HG03442 (cell line): ENCODE measurements around the gene FLII.
"Not testable (repeated sequence)": the region's sequence is repeated elsewhere in the genome, so short reads cannot be mapped to it uniquely, and the experiment has no call there.

Experiments
- ATAC-seq: cut with Tn5 transposase; IDR thresholded peaks from one replicate; pipeline ENCODE4 v1.9.1; 2021; ENCODE audit warnings: mild to moderate bottlenecking, moderate library complexity; ENCODE audit not compliant: unreplicated experiment

The FLII gene

DNA sequence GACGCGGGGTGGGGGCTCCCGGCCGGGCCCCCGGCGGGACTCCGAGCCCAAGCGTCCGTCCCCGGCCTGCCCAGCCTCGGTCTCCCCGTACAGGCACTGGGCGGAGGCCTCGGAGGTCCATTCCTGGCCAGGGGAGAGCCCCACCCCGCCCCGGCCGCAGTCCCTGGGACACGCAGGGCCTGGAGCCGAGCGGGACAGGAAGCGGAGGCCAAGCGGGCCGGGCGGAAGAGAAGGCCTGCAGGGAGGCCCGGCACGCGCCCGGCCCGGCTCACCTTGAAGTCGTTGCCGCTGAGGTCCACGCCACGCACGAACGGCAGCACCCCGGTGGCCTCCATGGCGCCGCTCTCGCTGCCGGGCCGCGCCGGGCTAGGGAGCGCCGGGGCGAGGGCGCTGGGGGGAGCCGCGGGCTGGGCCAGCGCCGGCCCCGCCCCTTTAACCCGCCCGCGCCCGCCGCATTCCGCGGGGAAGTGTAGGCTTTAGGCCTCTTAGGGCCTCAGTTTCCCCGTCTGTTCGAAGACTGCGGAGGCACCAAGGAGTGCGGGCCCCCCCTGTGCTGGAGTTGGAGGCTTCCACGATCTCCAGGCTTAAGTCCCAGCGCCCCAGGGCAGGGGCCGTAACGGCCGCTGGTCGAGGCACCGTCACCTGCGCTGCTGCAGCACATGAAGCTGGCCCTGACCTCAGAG lies at the start of gene FLII:
Gene FLII (minus strand): TSS at position 383 of the 683 bp plus-strand sequence. CDS start 48 bp downstream, at position 335.
- peak; percentile 26 for ATAC-seq

DNA sequence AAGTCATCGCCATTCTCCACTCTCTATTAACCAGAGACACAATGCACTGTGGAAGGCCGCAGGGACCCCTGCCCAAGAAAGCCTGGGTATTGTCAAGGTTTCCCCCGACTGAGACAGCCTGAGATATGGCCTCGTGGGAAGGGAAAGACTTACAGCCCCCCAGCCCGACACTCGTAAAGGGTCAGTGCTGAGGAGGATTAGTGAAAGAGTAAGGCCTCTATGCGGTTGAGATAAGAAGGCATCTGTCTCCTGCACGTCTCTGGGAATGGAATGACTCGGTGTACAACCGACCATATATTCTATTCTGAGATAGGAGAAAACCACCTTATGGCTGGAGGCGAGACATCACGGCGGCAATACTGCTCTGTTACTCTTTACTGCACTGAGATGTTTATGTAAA lies 44.7 kb upstream of the FLII start:
- ATAC-seq, result not testable (repeated sequence)

DNA sequence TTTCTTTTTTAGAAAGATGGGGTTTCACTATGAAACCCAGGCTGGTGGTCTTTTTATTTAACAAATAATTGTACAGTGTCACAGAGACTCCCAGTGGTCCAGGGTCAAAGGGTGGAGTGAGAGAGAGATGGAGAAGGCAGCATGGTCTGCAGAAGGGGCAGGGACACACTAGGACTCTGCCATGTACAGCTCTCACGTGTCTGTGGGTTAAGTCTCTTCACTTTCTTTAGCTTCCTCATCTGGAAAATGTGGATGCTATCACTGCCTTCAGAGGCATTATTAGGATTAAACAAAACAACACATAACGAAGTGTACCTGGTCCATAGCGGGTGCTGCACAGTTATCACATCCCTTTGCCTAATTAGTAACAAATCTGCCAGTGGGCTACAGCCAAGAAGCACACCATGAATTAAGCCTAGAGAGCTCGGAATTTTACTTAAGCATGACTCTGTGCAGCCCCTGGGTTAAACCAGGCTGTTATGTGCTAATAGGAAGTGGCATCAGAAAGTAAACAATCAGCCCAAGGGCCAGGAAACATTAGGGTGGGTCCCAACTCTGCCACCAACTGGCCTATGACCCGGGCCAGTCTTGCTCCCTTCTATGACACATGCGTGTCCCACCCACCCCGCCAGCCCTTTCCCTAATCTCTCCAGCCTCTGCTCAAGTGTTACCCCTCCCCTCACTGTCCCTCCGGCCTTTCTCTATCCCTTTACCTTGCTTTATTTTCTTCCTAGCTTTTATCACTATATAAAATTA lies 42.4 kb upstream of the FLII start:
- ATAC-seq, result no peak

DNA sequence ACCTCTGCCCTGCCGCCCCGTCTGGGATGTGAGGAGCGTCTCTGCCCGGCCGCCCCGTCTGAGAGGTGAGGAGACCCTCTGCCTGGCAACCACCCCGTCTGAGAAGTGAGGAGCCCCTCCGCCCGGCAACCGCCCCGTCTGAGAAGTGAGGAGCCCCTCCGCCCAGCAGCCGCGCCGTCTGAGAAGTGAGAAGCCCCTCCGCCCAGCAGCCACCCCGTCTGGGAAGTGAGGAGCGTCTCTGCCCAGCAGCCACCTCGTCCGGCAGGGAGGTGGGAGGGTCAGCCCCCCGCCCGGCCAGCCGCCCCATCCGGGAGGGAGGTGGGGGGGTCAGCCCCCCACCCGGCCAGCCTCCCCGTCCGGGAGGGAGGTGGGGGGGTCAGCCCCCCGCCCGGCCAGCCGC lies 39.5 kb upstream of the FLII start:
- not testable (repeated sequence) for ATAC-seq

DNA sequence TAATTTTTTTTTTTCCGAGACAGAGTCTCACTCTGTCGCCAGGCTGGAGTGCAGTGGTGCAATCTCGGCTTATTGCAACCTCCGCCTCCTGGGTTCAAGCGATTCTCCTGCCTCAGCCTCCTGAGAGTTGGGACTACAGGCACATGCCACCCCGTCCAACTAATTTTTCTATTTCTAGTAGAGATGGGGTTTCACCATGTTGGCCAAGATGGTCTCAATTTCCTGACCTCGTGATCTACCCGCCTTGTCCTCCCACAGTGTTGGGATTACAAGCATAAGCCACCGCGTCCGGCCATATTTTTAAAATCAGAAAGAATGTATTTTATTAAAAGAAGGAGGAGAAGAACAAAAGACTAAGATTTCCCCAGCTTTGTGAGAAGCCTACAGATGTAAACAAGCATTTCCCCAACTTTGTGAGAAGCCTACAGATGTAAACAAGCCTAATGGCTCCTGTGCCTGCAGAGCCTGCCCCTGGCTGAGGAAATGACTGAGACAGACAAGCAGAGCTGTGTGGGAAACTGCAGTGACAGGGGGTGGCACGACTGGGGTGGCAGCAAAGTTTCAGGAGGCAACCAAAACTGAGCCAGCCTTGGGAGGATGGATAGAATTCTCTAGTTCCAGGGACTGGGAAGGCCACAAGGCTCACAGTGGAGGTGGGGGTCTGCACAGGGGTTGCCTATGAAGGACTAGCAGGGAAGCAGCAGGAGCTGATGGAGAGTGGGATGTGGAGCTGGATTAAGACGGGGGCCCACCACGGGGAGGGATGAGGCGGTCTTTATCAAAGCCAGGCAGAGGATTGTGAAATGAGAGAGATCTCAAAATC lies 33.4 kb upstream of the FLII start:
- no peak for ATAC-seq

DNA sequence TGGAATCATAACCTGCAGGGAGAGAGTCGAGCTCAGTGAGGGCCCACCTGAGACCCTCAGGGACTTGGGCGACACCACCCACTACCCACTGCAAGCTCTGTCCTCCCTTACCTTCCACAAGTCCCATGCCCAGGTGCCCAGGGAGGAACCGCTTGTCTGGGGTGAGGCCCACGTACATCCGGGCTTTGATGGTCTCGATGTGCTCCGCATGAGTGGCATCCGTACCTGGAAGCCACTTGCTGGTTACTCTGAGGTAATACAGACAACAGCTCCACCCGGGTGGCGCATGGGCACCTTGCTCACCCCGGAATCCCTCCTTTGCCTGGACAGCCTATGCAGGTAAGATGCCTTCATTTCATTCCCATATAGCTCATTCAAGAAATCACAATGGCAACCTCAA lies 26.8 kb upstream of the FLII start:
- ATAC-seq, result no peak

DNA sequence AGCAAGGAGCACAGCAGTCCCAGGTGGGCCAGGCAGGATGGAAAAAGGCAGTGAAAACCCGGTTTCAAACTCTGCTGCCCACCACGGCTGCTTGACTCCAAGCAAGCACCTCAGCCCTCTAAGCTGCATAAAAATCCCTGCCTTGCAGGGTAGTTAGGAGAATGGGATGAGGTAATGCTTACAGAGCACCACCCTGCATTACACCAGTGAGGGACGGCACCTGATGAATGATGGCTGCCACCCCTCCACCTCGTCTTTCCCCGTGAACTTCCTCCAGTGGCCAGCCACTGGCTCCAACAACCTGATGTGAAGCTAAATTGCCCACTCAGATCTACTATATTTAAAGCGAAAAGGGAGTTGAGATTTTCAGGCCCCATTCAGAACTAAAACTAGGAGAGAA lies 23.2 kb upstream of the FLII start:
- no peak for ATAC-seq

DNA sequence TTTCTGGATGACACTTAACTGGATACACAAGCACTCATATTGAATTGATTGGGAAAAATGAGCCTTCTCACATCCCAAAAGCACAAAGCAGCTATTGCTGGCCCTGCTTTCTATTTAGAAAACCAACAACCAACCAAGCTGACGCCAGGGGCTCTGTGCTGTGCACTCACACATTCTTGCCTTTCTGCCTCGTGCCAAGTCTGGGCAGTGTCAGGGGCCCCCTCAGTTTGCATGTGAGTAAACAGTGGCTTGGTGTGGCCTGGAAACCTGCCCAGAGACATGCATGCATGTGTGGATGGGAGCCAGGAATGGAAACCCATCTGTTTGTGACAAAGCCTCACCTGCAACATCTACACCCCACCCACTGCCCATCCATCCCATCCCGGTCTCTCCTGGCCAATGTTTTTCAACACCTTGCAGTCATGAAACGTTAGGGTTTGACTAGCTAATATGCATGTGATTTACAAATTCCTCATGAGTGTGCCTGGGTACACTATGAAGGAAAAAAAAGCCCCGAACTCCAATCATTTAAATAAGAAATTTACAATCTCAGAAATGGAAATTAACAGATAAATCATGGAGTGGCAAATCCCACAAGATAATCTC lies 22.3 kb upstream of the FLII start:
- ATAC-seq, result no peak

DNA sequence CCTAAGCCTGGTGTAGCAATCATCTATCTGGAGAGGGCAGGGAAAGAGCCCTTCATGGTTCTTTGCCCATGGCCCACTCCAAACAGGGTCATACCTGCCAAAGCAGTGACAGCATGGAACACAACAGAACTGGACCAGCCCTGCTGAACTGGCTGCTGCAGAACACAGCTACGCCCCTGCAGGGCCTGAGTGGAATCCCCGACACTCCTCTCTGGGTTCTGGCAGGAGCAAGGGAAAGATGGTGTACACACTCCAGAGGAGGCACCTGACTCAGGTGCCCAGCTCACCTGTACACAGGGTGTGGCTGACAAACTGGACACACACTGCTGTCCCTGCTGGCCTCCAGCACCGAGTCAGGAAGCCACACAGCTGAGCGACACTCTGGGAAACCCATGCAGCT lies 21.7 kb upstream of the FLII start:
- no peak for ATAC-seq

DNA sequence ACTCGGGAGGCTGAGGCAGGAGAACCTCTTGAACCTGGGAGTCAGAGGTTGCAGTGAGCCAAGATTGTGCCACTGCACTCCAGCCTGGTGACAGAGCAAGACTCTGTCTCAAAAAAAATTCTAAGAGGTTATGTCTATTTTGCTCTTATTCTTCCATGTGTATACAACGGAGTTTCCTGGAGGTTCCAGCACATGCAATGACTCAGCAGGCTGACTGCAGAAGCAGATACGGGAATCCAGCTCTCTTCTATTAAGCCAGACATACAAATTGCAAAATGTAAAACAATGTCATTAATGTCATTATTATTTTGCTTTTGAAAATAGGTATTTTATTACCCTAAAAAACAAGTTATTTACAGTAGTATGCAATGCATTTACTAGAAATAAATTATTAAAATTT lies 20.3 kb upstream of the FLII start:
- ATAC-seq, result no peak

DNA sequence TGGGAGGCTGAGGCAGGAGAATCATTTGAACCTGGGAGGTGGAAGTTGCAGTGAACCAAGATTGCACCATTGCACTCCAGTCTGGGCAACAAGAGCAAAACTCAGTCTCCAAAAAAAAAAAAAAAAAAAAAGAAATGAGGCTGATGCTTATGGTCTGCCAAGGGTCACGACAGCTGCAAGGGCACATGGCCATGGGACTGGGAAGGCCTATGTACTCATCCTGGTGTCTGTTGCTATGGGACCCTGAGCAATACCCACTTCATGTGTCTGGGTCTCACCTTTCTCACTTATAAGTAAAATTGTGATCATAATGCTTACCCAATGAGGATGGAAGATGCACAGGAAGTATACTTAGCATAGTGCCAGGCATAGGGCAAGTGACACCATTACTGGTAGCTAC lies 18.5 kb upstream of the FLII start:
- ATAC-seq, result no peak

DNA sequence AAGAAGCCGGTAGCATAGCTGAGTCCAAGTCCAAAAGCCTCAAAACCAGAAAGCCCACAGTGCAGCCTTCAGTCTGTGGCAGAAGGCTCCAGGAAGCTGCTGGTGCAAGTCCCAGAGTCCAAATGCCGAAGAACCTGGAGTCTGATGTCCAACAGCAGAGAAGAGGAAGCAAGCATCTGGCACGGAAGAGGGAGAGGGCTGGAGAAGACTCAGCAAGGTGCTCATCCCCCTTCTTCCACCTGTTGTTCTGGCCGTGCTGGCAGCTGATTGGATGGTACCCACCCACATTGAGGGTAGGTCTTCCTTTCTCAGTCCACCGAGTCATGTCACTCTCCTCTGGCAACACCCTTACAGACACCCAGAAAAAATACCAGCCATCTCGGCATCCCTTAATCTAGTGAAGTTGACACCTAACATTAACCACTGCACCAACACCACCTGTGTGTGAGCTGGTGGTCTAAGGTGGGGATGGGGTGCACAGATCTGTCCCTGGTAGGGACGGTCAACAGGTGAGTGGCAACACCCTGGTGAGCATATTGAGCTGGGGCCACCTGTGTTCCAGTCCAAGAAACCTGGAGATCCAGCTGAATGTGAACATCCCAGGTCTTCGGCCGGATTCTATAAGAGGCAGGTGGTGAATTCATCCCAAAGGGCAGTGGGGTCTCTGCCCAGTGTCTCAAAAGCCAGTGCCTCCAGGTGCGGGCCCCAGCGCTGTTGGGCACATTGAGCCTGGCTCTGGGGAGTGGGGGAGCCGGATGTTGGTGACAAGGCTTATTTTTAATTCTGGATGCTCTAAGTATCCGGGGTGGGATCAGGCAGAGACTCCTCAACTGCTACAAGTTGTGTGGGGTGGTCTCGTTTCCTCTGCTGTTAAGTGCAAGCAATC lies 11.8 kb upstream of the FLII start:
- no peak for ATAC-seq

DNA sequence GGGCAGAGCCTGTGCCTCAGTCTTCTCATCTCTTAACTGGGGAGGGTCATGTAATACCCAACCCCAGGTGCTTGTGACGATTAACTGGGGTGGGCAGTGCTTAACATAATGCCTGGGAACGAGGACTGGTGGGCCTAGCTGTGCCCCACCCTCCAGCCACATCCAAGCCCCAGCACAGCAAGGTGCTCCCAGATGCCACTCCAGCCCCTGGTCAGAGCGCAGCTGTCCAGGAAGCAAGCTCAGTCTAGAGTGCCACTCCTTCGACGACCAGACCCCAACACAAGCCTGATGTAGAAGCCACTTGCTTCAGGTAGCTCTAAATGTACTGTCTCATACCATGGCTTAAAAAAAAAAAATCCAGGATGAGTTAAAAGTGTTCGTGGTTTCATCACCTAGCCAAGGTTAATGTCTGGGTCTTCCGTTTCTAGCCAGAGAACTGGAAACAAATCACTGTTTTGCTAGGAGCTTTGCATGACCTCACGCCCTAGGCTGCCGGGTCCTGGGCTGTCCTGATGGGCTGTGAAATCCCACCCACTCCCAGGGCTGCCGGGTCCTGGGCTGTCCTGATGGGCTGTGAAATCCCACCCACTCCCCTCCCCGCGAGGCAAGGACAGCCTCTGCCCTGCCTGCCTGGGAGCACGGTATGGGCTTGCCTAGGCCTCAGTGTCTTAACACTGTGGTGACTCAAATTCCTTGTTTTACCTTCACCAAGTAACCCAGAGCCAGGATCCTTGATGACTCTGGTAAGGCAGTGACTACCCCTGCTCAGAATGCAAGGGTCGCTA lies 9.6 kb upstream of the FLII start:
- ATAC-seq, result no peak

DNA sequence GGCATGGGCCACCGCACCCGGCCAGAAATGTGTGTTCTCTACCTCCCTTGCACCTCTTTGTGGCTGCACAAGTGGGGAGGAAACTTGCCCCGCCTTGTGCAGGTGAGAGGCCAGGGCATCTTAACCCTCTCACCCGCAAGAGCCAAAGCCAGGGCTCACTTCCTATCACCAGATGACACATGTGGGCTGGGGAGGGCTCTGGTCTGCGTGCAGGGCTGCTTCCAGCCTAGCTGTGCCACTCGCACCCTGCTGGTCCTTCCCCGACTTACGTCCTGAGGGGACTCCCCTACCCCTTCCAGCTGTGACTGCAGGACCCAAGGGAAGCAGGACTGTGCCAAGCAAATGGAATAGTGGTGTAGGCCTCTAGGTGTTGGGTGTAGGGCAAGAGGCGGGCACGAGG lies 8.8 kb upstream of the FLII start:
- ATAC-seq, result no peak

DNA sequence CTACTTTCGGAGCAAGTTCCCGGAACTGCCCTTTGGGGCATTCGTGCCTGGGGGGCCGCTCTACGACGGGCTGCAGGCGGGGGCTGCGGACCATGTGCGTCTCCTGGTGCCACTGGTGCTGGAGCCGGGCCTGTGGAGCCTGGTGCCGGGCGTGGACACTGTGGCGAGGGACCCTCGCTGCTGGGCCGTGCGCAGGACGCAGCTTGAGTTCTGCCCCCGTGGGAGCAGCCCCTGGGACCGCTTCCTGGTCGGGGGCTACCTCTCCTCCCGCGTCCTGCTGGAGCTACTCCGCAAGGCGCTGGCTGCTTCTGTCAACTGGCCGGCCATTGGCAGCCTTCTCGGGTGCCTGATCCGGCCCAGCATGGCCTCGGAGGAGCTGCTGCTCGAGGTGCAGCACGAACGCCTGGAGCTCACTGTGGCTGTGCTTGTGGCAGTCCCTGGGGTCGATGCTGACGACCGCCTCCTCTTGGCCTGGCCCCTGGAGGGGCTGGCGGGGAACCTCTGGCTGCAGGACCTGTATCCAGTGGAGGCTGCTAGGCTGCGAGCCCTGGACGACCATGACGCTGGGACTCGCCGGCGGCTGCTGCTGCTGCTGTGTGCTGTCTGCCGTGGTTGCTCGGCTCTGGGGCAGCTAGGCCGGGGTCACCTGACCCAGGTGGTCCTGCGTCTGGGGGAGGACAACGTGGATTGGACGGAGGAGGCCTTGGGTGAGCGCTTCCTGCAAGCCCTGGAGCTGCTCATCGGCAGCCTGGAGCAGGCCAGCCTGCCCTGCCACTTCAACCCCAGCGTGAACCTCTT lies 5.5 kb upstream of the FLII start:
- no peak for ATAC-seq

DNA sequence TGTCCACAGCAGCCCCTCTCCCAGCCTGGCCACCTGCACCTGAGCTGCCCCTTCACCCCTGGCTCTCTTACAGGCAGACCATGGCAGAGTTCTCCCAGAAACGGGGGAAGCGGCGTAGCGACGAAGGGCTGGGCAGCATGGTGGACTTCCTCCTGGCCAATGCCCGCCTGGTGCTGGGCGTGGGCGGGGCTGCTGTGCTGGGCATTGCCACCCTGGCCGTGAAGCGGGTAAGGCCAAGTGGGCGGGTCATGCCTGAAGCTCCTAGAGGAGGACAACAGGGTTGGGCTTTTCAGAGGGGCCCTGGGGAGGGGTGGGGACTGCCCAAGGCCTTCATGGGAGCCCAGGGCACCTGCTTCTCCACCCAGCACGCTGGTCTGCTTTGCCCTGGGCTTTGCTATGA lies 4.1 kb upstream of the FLII start:
- no peak for ATAC-seq

DNA sequence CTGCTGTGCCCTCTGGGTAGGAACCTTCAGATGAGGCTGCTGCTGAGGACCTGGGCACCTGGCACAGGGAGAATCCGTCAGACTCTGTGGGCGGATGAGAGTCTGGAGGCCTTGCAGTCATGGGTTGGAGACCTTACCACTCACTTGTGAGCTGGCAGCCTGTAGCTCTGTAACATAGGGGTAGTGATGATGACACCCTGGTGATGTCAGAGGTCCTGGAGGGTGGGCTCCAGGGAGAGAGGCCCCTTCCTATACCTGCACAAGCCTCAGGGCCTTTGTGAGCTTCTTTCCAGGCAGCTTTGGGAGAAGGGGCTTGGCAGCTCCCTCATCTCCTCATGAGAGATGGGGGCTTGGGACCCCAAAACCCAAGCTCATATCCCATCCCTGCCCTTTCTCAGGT lies 3.6 kb upstream of the FLII start:
- no peak for ATAC-seq

DNA sequence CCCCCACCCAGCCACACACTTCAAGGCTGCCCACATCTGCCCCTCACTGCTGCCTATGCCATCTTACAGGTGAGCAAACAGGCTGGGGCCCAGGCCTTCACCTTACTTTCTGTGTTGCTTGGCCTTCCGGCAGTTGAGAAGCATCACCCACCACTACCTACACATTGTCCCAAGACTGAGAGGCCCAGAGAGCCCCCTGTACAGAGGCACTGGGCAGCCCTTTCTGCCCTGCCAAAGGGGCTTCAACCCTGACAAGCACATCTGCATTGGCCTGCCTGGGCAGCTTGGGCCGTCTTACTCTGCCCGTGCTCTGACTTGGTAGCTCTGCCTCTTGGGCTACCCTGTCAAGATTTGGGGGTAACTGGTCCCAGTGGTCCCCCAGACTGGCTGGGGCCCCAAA lies 3.1 kb upstream of the FLII start:
- no peak for ATAC-seq

DNA sequence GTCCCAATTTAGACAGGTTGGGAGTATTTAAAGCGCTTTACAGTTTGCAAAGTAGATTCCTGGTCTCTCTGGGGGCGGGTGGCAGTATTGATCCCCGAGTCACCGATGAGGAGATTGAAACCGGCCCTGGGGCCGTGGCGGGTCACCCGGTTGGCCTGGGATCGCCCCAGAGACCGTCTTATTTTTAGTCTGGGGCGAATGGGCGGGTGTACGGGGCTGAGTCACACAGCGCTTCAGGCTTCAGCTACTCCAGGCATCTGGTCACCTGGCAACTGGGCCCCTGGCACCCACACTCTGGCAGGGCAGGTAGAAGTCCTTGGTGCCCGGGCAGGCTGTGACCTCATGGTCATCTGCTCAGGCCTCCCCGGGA lies 2.6 kb upstream of the FLII start:
- no peak for ATAC-seq
